GM23248 (cell line): ENCODE data around the gene RFNG.

Source experiments
- EZH2 ChIP-seq: fragments of 200-600 bp; sonication (generic); IDR thresholded peaks from 2 replicates; pipeline ENCODE4 v1.6.1; 2018; ENCODE audit warnings: antibody characterized with exemption, mild to moderate bottlenecking; ENCODE audit not compliant: insufficient read depth, poor library complexity, severe bottlenecking
- EZH2phosphoT487 ChIP-seq: fragments of 200-600 bp; sonication (generic); IDR thresholded peaks from 2 replicates; pipeline ENCODE4 v1.6.1; 2018; ENCODE audit warnings: antibody characterized with exemption, moderate library complexity, mild to moderate bottlenecking, low read depth; ENCODE audit not compliant: insufficient read depth

GRCh38 chr17:82013341-82013740, 38.3 kb downstream of the RFNG start:
- TF ChIP-seq EZH2 (no peak), EZH2phosphoT487 (no peak)
